Liver (tissue), 9 donors: ENCODE results near the gene CCNA1. TPM values are rescaled to one million over a fixed set of nuclear protein-coding genes. Genes with fewer than 3 reads are reported as not detected.
A peak's percentile ranks its signal among the peaks of the same experiment; 100 is the strongest.

Experiments used
- DNase-seq: peaks from one replicate; pipeline ENCODE4 v3.0.0-alpha.2; 2017; ENCODE audit warnings: low spot score
- H3K27ac ChIP-seq, 2 donors: one replicate each; pipeline ENCODE4 v1.7.0; 2013; ENCODE audit warnings: inconsistent platforms in 2 of 2, low read length in 2 of 2, control low read depth in 1 of 2, low read depth in 1 of 2, mild to moderate bottlenecking in 1 of 2
- H3K27me3 ChIP-seq, 4 donors: one replicate each; pipeline versions ENCODE4 v1.6.1 to v1.7.0; 2013; ENCODE audit warnings: low read length in 3 of 4, inconsistent platforms in 1 of 4, mild to moderate bottlenecking in 1 of 4, moderate library complexity in 1 of 4; ENCODE audit not compliant: control insufficient read depth in 4 of 4, insufficient read depth in 4 of 4
- H3K36me3 ChIP-seq, 4 donors: one replicate each; pipeline versions ENCODE4 v1.6.1 to v1.7.0; 2013; ENCODE audit warnings: low read length in 3 of 4, mild to moderate bottlenecking in 3 of 4, low read depth in 1 of 4, moderate library complexity in 1 of 4; ENCODE audit not compliant: control insufficient read depth in 4 of 4, insufficient read depth in 3 of 4
- H3K4me1 ChIP-seq, 4 donors: one replicate each; pipeline versions ENCODE4 v1.6.1 to v1.7.0; 2013; ENCODE audit warnings: low read length in 3 of 4, mild to moderate bottlenecking in 3 of 4, moderate library complexity in 1 of 4; ENCODE audit not compliant: control insufficient read depth in 4 of 4, insufficient read depth in 4 of 4
- H3K4me3 ChIP-seq, 3 donors: one replicate each; pipeline versions ENCODE4 v1.6.1 to v1.7.0; 2013; ENCODE audit warnings: low read length in 3 of 3, control low read depth in 1 of 3, low read depth in 1 of 3, mild to moderate bottlenecking in 1 of 3
- H3K9ac ChIP-seq, 2 donors: one replicate each; pipeline ENCODE4 v1.7.0; 2013; ENCODE audit warnings: low read length in 2 of 2, mild to moderate bottlenecking in 2 of 2, moderate library complexity in 2 of 2, control low read depth in 1 of 2, low read depth in 1 of 2
- H3K9me3 ChIP-seq, 4 donors: one replicate each; pipeline versions ENCODE4 v1.6.1 to v1.7.0; 2013; ENCODE audit warnings: low read length in 3 of 4; ENCODE audit not compliant: control insufficient read depth in 4 of 4
- FOXA1 ChIP-seq: IDR thresholded peaks from 2 replicates; pipeline ENCODE4 v1.6.1; 2016; ENCODE audit warnings: antibody characterized with exemption
- FOXA2 ChIP-seq: IDR thresholded peaks from 2 replicates; pipeline ENCODE4 v1.6.1; 2016; ENCODE audit warnings: antibody characterized with exemption
- GABPA ChIP-seq, 2 donors: IDR thresholded peaks in 1 of 2; conservative IDR thresholded peaks in 1 of 2; 2 replicates each; pipeline ENCODE4 v1.6.1; 2016; ENCODE audit warnings: antibody characterized with exemption in 2 of 2, mild to moderate bottlenecking in 1 of 2, moderate library complexity in 1 of 2
- HNF4G ChIP-seq: IDR thresholded peaks from 2 replicates; pipeline ENCODE4 v1.6.1; 2016; ENCODE audit warnings: antibody characterized with exemption
- RAD21 ChIP-seq, 2 donors: IDR thresholded peaks; 2 replicates each; pipeline ENCODE4 v1.6.1; 2016; ENCODE audit warnings: antibody characterized with exemption in 2 of 2, mild to moderate bottlenecking in 2 of 2
- SP1 ChIP-seq: IDR thresholded peaks from 2 replicates; pipeline ENCODE4 v1.6.1; 2018; ENCODE audit warnings: antibody characterized with exemption, mild to moderate bottlenecking
- YY1 ChIP-seq: IDR thresholded peaks from 2 replicates; pipeline ENCODE4 v1.6.1; 2016; ENCODE audit warnings: antibody characterized with exemption, mild to moderate bottlenecking
- WGBS: extraction: QIAGEN DNeasy Blood & Tissue Kit; methylation state at CpG from one replicate; pipeline ENCODE4 v1.1.7; 2013; 5-methylcytosine and 5-hydroxymethylcytosine counted together
- polyA plus RNA-seq, 2 donors: library from polyadenylated mRNA; stranded (reverse) in 1 of 2; unstranded in 1 of 2; fragments of 200-250 nt in 1 of 2; fragments of >200 nt in 1 of 2; fragmentation: Nextera tagmentation in 1 of 2; extraction: Ambion mirVana in 1 of 2; gene quantifications; one replicate each; pipeline versions ENCODE4 v1.2.1 to v1.2.3, GENCODE V29; 2013 to 2015
- total RNA-seq, 2 donors: library from RNA; depleted of rRNA; stranded (reverse); fragments of >200 nt; gene quantifications; one replicate each; pipeline ENCODE4 v1.2.3, GENCODE V29; 2014
- TF ChIP-seq, protein P1 (sequence below): IDR thresholded peaks from 2 replicates; pipeline ENCODE4 v1.6.1; 2016; ENCODE audit warnings: antibody characterized with exemption
- TF ChIP-seq, protein P2 (sequence below): IDR thresholded peaks from 2 replicates; pipeline ENCODE4 v1.6.1; 2016; ENCODE audit warnings: antibody characterized with exemption
- TF ChIP-seq, protein P3 (sequence below): IDR thresholded peaks from 2 replicates; pipeline ENCODE4 v1.6.1; 2016; ENCODE audit warnings: antibody characterized with exemption, mild to moderate bottlenecking
- donor health status: healthy.
- donor health status: healthy.
- donor health status: healthy.
- donor health status: healthy.
- donor health status: healthy.

Gene CCNA1
- total and polyA plus RNA-seq, 4 donors: 0.08 to 0.09 TPM; not detected in 2

DNA sequence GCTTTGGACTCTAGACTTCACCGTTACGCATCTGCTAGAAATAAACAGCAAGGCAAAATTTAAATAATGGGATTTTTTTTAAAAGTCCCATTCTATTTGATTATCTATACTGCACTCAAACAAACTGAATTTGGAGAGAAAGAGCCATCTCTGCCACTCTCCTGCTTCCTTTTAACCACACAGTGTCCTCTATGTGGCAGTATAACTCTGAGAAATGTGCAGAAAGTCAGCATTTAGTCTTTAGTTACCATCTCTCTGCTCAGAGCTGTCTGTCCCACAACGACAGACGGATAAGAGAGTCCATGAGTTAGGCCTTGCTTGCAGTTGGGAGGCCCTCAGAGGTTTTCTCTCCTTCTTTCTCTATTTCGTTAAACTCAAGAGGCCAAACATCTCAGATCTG lies 21.2 kb downstream of the CCNA1 start:
- TF ChIP-seq, protein P1, sequence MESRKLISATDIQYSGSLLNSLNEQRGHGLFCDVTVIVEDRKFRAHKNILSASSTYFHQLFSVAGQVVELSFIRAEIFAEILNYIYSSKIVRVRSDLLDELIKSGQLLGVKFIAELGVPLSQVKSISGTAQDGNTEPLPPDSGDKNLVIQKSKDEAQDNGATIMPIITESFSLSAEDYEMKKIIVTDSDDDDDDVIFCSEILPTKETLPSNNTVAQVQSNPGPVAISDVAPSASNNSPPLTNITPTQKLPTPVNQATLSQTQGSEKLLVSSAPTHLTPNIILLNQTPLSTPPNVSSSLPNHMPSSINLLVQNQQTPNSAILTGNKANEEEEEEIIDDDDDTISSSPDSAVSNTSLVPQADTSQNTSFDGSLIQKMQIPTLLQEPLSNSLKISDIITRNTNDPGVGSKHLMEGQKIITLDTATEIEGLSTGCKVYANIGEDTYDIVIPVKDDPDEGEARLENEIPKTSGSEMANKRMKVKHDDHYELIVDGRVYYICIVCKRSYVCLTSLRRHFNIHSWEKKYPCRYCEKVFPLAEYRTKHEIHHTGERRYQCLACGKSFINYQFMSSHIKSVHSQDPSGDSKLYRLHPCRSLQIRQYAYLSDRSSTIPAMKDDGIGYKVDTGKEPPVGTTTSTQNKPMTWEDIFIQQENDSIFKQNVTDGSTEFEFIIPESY: no peak
- TF ChIP-seq GABPA (IDR thresholded peaks at IDR 0.05 in 1 of 2, conservative IDR thresholded peaks at IDR 0.05 in 1 of 2) (no peak), YY1 (no peak), RAD21 (IDR thresholded peaks at IDR 0.05) (peak; percentile 20 to 21)
- 64% methylated on average over 5 of the region's 5 CpGs for WGBS
- no peak for DNase-seq

DNA sequence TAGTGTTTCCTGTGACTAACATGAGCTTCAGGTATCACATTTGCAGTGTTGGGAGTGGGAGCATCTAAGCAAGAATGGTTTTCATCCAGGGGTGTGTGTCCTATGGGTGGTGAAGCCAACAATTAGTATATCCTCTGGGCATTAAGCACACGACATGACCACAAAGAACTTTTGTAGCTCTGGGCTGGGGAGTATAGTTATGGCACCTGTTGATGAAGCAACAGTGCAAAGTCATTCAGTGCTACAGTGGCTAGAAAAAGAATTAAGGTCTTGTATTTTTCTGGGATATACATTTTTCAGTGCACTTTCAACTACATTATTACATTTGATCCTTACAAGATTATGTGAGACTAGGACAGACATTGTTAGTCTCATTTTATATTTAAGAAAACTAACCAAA lies 21.8 kb downstream of the CCNA1 start:
- H3K36me3 ChIP-seq: no peaks in the 10 kb centered on the region

More for the DNA sequence above, 21.2 kb downstream of the CCNA1 start:
- H3K9me3 ChIP-seq: no peaks in the 10 kb centered on the region
- H3K27ac ChIP-seq: no peak overlapping the region
- H3K4me1 ChIP-seq: peaks cover 0 to 2% (median 0%) of the 10 kb centered on the region in 4 donors
- peaks cover 0 to 4% (median 0%) of the 10 kb centered on the region in 4 donors for H3K27me3 ChIP-seq
- H3K36me3 ChIP-seq: no peaks in the 10 kb centered on the region
- no peak overlapping the region for H3K9ac ChIP-seq
- no peak overlapping the region for H3K4me3 ChIP-seq

DNA sequence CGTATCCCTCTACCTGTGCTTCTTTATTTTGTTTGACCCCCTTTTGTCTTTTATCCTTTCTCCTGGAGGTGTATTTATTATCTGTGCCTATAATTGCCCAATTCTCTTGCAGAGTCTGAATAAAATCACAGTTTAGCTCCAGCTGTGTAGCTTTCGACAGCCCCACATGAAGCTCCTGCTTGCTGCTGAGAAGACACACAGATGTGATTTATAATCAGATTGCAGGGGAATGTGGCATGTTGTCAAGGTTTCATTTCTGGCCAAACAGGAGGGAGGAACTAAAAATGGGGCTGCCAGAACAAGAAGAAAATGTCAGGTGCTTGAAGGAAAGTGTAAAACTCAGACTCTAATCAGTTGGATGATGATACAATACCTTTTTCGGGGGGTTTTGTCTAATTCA lies 22.7 kb downstream of the CCNA1 start:
- peaks cover 0 to 4% (median 0%) of the 10 kb centered on the region in 4 donors for H3K27me3 ChIP-seq
- H3K36me3 ChIP-seq: no peaks in the 10 kb centered on the region
- no peak overlapping the region for H3K4me3 ChIP-seq
- H3K27ac ChIP-seq: no peak overlapping the region
- H3K4me1 ChIP-seq: peaks cover 0 to 2% (median 0%) of the 10 kb centered on the region in 4 donors
- no peaks in the 10 kb centered on the region for H3K9me3 ChIP-seq
- WGBS: 61% methylated on average over 3 of the region's 3 CpGs
- DNase-seq: no peak
- no peak overlapping the region for H3K9ac ChIP-seq
- TF ChIP-seq, protein P1: no peak
- no peak for TF ChIP-seq HNF4G
- no peak for TF ChIP-seq RAD21 (IDR thresholded peaks at IDR 0.05)
- TF ChIP-seq SP1: no peak
- no peak for TF ChIP-seq FOXA2
- TF ChIP-seq, protein P2, sequence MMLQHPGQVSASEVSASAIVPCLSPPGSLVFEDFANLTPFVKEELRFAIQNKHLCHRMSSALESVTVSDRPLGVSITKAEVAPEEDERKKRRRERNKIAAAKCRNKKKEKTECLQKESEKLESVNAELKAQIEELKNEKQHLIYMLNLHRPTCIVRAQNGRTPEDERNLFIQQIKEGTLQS: no peak
- TF ChIP-seq, protein P3, sequence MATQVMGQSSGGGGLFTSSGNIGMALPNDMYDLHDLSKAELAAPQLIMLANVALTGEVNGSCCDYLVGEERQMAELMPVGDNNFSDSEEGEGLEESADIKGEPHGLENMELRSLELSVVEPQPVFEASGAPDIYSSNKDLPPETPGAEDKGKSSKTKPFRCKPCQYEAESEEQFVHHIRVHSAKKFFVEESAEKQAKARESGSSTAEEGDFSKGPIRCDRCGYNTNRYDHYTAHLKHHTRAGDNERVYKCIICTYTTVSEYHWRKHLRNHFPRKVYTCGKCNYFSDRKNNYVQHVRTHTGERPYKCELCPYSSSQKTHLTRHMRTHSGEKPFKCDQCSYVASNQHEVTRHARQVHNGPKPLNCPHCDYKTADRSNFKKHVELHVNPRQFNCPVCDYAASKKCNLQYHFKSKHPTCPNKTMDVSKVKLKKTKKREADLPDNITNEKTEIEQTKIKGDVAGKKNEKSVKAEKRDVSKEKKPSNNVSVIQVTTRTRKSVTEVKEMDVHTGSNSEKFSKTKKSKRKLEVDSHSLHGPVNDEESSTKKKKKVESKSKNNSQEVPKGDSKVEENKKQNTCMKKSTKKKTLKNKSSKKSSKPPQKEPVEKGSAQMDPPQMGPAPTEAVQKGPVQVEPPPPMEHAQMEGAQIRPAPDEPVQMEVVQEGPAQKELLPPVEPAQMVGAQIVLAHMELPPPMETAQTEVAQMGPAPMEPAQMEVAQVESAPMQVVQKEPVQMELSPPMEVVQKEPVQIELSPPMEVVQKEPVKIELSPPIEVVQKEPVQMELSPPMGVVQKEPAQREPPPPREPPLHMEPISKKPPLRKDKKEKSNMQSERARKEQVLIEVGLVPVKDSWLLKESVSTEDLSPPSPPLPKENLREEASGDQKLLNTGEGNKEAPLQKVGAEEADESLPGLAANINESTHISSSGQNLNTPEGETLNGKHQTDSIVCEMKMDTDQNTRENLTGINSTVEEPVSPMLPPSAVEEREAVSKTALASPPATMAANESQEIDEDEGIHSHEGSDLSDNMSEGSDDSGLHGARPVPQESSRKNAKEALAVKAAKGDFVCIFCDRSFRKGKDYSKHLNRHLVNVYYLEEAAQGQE: no peak

More for the DNA sequence above, 21.8 kb downstream of the CCNA1 start:
- 72% methylated on average over 1 of the region's 1 CpG for WGBS
- TF ChIP-seq RAD21 (IDR thresholded peaks at IDR 0.05) (no peak), YY1 (no peak), GABPA (IDR thresholded peaks at IDR 0.05 in 1 of 2, conservative IDR thresholded peaks at IDR 0.05 in 1 of 2) (no peak), FOXA1 (no peak)
- TF ChIP-seq, protein P3: no peak
- TF ChIP-seq, protein P2: no peak
- no peak for DNase-seq
- Histone ChIP-seq H3K27ac (no peak overlapping the region), H3K4me3 (no peak overlapping the region), H3K27me3 (peaks cover 0 to 4% (median 0%) of the 10 kb centered on the region in 4 donors), H3K4me1 (peaks cover 0 to 2% (median 0%) of the 10 kb centered on the region in 4 donors), H3K9ac (no peak overlapping the region), H3K9me3 (no peaks in the 10 kb centered on the region)
